DOHH2 (cell line): ENCODE data around the gene AP1M2.

Experiments used
- H3F3A ChIP-seq: fragments of 200-600 bp; sonication (generic), shearing (Covaris generic); 2 replicates; pipeline ENCODE4 v1.6.0; 2016; ENCODE audit warnings: antibody characterized with exemption, mild to moderate bottlenecking; ENCODE audit not compliant: control insufficient read depth, insufficient read depth
- H3K27ac ChIP-seq: fragments of 200-600 bp; sonication (generic); 2 replicates; pipeline ENCODE4 v1.5.1; 2014; ENCODE audit warnings: low read depth, mild to moderate bottlenecking, low read length, moderate library complexity
- H3K27me3 ChIP-seq: fragments of 200-600 bp; sonication (generic); 2 replicates; pipeline ENCODE4 v1.6.1; 2014; ENCODE audit warnings: mild to moderate bottlenecking, low read length, mixed read lengths; ENCODE audit not compliant: control insufficient read depth
- H3K36me3 ChIP-seq: fragments of 200-600 bp; sonication (generic); 2 replicates; pipeline ENCODE4 v1.6.1; 2014; ENCODE audit warnings: mild to moderate bottlenecking, low read length, moderate library complexity, mixed read lengths; ENCODE audit not compliant: control insufficient read depth
- H3K4me1 ChIP-seq: fragments of 200-600 bp; sonication (generic); 2 replicates; pipeline ENCODE4 v1.6.1; 2014; ENCODE audit warnings: mild to moderate bottlenecking, low read length, mixed read lengths; ENCODE audit not compliant: control insufficient read depth
- H3K4me2 ChIP-seq: fragments of 200-600 bp; sonication (generic); 2 replicates; pipeline ENCODE4 v1.6.0; 2014; ENCODE audit warnings: mild to moderate bottlenecking, low read length, moderate library complexity
- H3K4me3 ChIP-seq: fragments of 200-600 bp; sonication (generic); 2 replicates; pipeline ENCODE4 v1.5.1; 2014; ENCODE audit warnings: mild to moderate bottlenecking, low read length, mixed read lengths
- H3K79me2 ChIP-seq: fragments of 200-600 bp; sonication (generic); 2 replicates; pipeline ENCODE4 v1.6.1; 2014; ENCODE audit warnings: mild to moderate bottlenecking, low read length, mixed read lengths; ENCODE audit not compliant: control insufficient read depth
- H3K9me2 ChIP-seq: fragments of 200-600 bp; sonication (generic); replicated peaks from 2 replicates; pipeline ENCODE4 v1.6.1; 2014; ENCODE audit warnings: mild to moderate bottlenecking, low read length, mixed read lengths; ENCODE audit not compliant: control insufficient read depth
- H3K9me3 ChIP-seq: fragments of 200-600 bp; sonication (generic); 2 replicates; pipeline ENCODE4 v1.6.1; 2014; ENCODE audit warnings: antibody characterized with exemption, low read length, mixed read lengths; ENCODE audit not compliant: control insufficient read depth, insufficient read depth
- H4K20me1 ChIP-seq: fragments of 200-600 bp; sonication (generic); 2 replicates; pipeline ENCODE4 v1.6.0; 2014; ENCODE audit warnings: low read depth, mild to moderate bottlenecking, antibody characterized with exemption, low read length, moderate library complexity; ENCODE audit not compliant: control insufficient read depth, insufficient read depth
- EZH2phosphoT487 ChIP-seq: fragments of 200-600 bp; sonication (generic); IDR thresholded peaks from 2 replicates; pipeline ENCODE4 v1.6.1; 2017; ENCODE audit warnings: borderline replicate concordance, mild to moderate bottlenecking, antibody characterized with exemption, low read length, moderate library complexity, mixed read lengths
- TF ChIP-seq, protein P1 (sequence below): fragments of 200-600 bp; sonication (generic); IDR thresholded peaks from one replicate; pipeline ENCODE4 v1.5.1; 2014; ENCODE audit warnings: antibody characterized with exemption, mild to moderate bottlenecking, low read depth, low read length; ENCODE audit not compliant: poor library complexity, severe bottlenecking

AP1M2 gene

DNA sequence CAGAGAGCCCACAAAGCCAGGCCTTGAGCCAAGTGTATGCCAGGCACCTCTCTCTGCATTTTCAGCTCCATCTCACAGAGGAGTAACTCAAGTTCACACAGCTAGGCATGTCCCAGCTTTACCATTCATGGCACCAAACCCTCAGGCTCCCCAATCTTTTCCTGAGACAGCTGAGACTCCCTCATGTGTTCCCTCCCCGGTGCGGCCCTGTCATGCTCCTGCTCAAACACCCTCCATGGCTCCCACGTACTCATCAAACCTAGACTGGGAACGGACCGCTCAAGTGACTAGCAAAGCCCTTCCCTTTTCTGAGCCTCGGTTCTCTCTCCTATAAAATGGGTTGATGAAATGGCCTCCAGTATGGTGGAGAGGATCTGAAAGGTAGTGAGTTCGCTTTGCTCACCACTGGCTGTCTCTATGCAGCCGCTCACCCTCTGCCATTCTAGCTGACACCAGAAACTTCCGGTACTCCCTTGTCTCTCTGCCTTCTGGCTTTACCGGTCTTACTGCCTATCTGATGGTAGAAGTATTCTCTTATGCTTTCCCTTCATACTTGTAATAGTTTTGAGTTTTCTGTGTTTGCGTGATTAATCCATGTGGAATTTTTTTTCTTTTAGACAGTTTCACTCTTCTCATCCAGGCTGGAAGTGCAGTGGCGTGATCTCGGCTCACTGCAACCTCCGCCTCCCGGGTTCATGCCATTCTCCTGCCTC lies 30.5 kb upstream of the AP1M2 start:
- peaks cover 6% of the 10 kb centered on the region; the same call in 1 of the 2 replicates for H3K36me3 ChIP-seq
- TF ChIP-seq, protein P1, sequence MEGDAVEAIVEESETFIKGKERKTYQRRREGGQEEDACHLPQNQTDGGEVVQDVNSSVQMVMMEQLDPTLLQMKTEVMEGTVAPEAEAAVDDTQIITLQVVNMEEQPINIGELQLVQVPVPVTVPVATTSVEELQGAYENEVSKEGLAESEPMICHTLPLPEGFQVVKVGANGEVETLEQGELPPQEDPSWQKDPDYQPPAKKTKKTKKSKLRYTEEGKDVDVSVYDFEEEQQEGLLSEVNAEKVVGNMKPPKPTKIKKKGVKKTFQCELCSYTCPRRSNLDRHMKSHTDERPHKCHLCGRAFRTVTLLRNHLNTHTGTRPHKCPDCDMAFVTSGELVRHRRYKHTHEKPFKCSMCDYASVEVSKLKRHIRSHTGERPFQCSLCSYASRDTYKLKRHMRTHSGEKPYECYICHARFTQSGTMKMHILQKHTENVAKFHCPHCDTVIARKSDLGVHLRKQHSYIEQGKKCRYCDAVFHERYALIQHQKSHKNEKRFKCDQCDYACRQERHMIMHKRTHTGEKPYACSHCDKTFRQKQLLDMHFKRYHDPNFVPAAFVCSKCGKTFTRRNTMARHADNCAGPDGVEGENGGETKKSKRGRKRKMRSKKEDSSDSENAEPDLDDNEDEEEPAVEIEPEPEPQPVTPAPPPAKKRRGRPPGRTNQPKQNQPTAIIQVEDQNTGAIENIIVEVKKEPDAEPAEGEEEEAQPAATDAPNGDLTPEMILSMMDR = no peak
- no peak for TF ChIP-seq EZH2phosphoT487
- H3K27me3 ChIP-seq = no peaks in the 10 kb centered on the region
- H3K79me2 ChIP-seq = peaks cover 50% of the 10 kb centered on the region
- H3K4me3 ChIP-seq = no peak overlapping the region
- H3K27ac ChIP-seq = no peak overlapping the region
- H3K4me1 ChIP-seq = peaks cover 12% of the 10 kb centered on the region
- no peaks in the 10 kb centered on the region for H3K9me3 ChIP-seq
- H3K9me2 ChIP-seq = no peaks in the 10 kb centered on the region
- H4K20me1 ChIP-seq = no peaks in the 10 kb centered on the region; the same call in 1 of the 2 replicates
- no peaks in the 10 kb centered on the region for H3F3A ChIP-seq
- no peak overlapping the region for H3K4me2 ChIP-seq

DNA sequence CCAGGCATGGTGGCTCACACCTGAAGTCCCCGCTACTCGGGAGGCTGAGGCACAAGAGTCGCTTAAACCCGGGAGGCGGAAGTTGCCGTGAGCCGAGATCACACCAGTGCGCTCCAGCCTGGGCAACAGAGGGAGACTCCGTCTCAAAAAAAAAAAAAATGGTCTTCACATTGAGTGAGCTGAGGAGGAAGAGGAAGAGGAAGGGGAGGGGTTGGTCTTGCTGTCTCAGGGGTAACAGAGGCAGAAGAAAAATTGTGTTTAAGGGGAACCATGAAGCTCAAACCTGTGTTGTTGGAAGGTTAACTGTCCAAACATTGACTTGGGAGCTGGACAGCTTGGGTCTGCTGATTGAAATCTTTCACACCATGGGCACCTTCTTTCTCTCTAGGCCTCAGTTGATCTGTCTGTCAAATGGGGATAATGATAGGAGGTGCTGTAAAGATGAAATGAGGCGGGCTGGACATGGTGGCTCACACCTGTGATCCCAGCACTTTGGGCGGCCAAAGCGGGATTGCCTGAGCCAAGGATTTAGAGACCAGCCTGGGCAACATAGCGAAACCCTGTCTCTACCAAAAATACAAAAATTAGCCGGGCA lies 28.4 kb upstream of the AP1M2 start:
- no peak for TF ChIP-seq EZH2phosphoT487
- TF ChIP-seq, protein P1 = no peak
- Histone ChIP-seq H3K36me3 (peaks cover 3% of the 10 kb centered on the region; the same call in 1 of the 2 replicates), H3K9me3 (no peaks in the 10 kb centered on the region), H3F3A (no peaks in the 10 kb centered on the region), H3K27ac (no peak overlapping the region), H3K4me1 (peaks cover 12% of the 10 kb centered on the region), H3K79me2 (peaks cover 51% of the 10 kb centered on the region), H3K27me3 (no peaks in the 10 kb centered on the region), H3K4me3 (no peak overlapping the region), H3K9me2 (no peaks in the 10 kb centered on the region), H4K20me1 (no peaks in the 10 kb centered on the region; the same call in 1 of the 2 replicates), H3K4me2 (peak overlapping the region; percentile 26)

DNA sequence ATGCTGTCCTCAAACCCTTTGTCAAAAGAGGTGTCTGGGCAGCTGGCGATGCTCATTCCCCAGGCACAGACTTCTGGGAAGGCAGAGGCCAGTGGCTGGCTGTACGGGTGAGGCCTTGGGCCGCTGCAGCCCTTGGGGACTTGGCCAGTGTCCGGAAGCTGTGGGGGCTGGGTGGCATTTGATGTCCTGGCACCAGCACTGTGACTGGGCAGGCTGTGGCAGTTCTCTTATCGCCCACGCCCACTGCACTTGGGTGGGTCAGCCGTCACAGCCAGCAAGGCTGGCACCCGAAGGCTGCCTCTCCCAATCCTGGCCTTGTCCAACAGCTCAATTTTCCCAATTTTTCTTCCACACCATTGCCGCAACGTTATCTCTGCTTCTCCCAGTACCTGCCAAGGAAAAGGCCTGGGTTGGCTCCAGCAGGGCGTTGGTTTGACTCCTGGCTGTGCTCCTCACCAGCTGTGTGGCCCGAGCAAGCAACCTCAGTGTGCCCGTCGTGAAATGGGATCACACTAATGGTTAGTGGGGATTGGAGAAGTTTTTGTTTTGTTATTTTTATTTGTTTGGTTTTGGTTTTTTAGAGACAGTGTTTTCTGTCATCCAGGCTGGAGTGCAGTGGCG lies 25.5 kb upstream of the AP1M2 start:
- Histone ChIP-seq H3K27ac (no peak overlapping the region), H3K4me2 (no peak overlapping the region), H3K4me1 (peaks cover 12% of the 10 kb centered on the region), H3K9me2 (no peaks in the 10 kb centered on the region), H3K4me3 (no peak overlapping the region), H3K79me2 (peaks cover 62% of the 10 kb centered on the region), H3K36me3 (peaks cover 3% of the 10 kb centered on the region; the same call in 1 of the 2 replicates), H4K20me1 (no peaks in the 10 kb centered on the region; the same call in 1 of the 2 replicates), H3K27me3 (no peaks in the 10 kb centered on the region), H3K9me3 (no peaks in the 10 kb centered on the region), H3F3A (no peaks in the 10 kb centered on the region)
- TF ChIP-seq, protein P1 = no peak
- no peak for TF ChIP-seq EZH2phosphoT487
